Amniotic stem cell (primary cell): ENCODE measurements around the gene EPHB3.

Experiments
- DNase-seq: peaks from one replicate; lab custom pipeline; 2025; lab: John Stamatoyannopoulos, UW

EPHB3 gene

DNA sequence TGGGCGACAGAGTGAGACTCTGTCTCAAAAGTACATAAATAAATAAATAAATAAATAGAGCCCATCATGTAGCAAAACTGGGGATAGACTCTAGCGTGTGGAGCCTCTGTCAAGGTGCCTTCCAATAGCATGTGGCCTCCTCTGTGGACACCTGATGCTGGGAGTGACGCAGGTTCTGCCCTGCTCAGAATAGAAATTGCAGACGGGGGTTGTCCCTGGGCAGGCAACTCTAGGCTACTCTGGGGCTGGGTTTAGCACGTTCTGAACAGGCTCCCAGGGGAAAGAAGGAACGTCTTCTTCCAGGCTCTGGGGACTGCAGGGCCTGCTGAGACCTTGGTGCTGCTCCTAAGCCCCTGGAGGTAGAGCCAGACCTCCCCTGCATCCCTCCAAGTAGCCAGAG is 65.3 kb downstream of the EPHB3 start:
- DNase-seq = no peak

DNA sequence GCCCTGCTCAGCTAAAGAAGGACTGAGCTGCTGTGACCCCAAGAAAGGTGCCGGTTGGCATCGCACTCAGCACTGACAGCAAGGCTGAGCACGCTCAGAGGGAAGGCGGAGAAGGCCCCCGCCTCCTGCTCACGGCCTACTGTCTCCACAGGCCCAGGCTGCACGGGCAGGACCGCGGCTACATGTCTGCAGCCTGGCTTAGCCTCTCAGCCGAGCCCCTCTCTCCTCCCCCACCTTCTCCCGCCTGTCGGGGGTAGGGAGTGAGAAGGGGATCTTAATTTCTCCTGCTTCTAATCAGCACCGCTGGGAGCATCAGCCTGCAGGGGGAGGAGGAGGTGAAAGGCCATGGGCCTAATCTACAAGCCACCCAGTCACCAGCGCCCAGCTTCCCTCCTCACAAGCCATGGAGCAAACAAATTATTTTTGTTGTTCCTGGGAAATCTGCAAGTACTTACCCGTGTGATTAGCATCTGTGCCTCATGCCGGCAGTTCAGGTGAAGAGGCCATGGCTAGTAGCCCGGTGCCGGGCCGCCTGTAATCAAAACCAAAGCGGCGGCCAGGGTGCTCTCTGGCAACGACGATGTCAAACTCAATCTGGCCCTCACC is 68.1 kb downstream of the EPHB3 start:
- no peak for DNase-seq

DNA sequence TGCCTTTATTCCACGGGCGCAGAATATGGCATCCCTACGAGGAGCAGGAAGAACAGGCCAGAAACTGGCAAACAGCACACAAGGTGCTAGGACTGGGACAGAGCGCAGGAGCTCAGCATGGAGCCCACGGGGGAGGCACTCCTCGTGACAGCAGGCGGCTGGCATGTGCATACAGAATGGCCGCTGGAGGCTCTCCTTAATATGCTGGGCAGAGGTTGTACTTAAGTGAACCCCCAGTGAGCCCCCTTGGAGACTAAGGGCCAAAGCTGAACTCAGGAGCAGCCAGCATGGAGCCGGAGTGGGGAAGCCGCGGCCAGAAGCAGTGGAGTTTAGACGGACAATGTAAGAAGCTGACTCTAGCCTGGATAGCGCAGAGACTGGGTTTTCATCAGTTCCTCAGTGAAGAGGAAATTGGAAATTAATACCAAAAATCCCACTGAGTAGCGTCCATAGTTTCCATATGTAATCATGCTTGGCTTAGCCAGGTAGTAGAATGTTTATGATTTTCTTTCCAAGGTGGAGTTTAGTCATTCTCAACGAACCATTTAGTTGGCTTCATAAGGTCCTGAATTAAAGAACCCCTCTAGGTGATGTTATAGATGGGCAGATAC is 69.4 kb downstream of the EPHB3 start:
- DNase-seq = no peak

DNA sequence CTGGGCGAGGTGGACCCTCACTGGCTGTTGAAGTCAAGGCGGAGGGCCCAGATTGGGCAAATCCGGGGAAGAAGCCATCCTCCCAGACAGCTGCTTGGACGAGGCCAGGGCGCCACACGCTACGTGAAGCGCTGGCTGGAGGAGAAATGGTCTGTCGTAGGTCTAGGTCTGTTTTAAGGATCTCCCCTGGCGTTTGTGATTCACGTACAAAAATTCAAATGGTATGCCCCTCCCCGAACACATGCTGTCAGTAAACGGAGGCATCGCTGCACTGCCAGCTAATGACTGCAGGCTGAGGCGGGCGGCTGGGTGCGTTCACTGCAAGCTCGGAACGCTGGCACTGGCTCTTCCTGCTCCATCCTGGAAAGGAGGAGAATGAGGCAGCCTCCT is 69.9 kb downstream of the EPHB3 start:
- no peak for DNase-seq
